ENCODE results near the gene PDCD11.

GRCh38 chr10:103442031-103442461, 45.6 kb downstream of the PDCD11 start:
- TF ChIP-seq, protein P1, sequence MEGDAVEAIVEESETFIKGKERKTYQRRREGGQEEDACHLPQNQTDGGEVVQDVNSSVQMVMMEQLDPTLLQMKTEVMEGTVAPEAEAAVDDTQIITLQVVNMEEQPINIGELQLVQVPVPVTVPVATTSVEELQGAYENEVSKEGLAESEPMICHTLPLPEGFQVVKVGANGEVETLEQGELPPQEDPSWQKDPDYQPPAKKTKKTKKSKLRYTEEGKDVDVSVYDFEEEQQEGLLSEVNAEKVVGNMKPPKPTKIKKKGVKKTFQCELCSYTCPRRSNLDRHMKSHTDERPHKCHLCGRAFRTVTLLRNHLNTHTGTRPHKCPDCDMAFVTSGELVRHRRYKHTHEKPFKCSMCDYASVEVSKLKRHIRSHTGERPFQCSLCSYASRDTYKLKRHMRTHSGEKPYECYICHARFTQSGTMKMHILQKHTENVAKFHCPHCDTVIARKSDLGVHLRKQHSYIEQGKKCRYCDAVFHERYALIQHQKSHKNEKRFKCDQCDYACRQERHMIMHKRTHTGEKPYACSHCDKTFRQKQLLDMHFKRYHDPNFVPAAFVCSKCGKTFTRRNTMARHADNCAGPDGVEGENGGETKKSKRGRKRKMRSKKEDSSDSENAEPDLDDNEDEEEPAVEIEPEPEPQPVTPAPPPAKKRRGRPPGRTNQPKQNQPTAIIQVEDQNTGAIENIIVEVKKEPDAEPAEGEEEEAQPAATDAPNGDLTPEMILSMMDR (IDR thresholded peaks at IDR 0.05; ENCODE audit: poor library complexity): no peak
- TF ChIP-seq EZH2 (IDR thresholded peaks at IDR 0.05; ENCODE audit: borderline replicate concordance): no peak
- TF ChIP-seq EZH2phosphoT487 (IDR thresholded peaks at IDR 0.05; ENCODE audit: low read depth, severe bottlenecking, unreplicated experiment): no peak
